Hematopoietic multipotent progenitor cell treated with erythropoietin and hydrocortisone succinate and interleukin-3 and kit ligand, for 6 days (in vitro differentiated cells): ENCODE data around the gene PXMP2.
A peak's percentile ranks its signal among the peaks of the same experiment; 100 is the strongest.
"Not testable (repeated sequence)": the region's sequence is repeated elsewhere in the genome, so short reads cannot be mapped to it uniquely, and the experiment has no call there.

Source experiments
- DNase-seq: peaks from one replicate; pipeline ENCODE4 v3.0.0-alpha.2; 2015

Gene PXMP2

DNA sequence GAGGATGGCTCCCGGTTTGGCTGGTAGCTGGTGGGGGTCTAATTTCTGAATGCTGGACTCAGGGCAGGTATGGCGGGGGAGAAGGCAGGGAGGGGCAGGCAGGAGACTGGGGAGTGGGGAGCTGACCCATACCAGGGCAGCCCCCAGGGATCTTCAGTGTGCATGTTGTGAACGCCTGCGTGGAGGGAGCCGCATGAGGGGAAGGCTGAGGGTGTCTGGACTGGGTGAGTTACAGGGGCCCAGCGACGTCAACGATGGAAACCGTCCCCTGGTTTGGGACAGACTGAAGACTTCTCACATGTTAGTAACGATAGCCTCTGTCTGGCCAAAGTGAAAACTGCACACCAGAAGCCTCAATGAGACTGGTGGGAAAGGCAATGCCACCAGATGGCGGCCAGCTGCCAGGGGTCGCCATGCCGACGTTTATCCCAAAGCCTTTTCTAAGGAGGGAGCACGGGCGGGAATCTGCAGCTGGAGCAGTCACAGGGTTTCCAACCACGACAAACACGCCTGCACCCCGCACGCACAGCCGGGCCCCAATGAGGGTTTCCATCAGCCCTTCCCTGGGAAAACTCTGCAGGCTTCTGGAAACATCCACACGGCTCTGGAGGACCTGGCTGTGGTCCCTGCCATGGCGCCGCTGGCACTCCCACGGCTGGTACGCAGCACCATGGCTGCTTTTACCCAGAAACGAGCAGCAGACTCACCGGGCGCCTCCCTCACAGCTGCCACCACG, 37.3 kb downstream of the PXMP2 start:
- no peak for DNase-seq

DNA sequence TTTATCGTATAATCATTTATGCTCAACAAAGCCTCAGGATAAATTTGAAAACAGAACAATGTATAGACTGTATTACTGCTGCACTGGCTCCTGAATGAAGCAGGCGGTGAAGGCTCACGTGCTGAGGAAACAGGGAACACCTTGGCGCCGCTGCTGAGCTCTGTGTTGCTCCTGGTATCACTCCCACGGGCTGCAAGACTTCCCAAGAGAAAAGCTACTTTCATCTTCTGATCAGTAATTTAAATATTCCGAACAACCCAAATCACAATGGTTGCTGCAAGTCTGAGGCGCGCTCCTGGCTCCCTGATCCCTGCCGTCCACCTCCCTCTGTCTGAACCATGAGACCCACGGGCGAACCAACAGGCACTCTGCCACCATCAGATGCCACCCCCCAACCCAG, 39.0 kb downstream of the PXMP2 start:
- no peak for DNase-seq

DNA sequence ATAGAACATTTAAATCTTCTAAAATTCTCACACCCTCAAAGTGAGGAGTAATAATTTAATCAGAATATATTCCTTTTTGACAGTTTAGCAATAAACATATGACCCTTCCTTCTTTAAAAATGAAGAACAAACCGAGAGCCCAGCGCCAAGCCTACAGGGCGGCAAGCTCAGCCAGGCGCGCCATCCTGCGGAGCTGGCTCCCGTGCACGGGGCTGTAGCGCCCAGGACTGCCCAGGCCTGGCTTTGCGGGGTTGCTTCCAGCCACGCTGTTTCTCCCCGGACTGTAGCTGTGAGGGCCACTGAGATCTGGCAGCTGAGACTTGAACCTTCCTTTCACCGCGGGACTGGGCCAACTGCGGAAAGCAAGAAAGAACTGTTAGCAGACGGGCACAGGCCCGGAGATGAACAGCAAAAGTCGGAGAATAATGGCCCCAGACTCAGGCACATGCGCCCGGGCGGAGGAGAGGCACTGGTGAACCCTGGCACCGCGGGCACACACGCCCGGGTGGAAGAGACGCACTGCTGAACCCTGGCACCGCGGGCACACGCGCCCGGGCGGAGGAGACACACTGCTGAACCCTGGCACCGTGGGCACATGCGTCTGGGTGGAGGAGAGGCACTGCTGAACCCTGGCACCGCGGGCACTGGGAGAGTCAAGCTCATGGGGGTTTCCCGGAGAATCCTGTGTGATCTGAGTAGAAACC, 39.9 kb downstream of the PXMP2 start:
- DNase-seq, result no peak

DNA sequence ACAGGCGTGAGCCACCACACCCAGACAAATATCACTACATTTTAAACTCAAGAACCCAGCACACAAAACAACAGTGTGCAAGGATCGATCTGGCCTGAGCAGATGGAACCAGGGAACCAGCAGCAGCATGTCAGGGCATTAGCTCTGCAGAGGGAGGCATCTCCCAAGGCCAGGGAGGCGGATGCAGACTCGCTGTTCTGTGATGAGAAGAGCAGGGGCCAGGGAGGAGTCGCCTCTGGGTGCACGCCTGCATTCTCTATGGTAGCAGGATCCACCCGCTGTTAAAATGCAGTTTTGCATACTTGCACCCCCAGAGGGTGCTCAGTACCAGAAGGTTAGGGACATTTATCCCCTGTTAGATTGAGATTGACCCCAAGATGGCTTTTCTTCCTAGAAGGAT, 41.1 kb downstream of the PXMP2 start:
- DNase-seq, result no peak

DNA sequence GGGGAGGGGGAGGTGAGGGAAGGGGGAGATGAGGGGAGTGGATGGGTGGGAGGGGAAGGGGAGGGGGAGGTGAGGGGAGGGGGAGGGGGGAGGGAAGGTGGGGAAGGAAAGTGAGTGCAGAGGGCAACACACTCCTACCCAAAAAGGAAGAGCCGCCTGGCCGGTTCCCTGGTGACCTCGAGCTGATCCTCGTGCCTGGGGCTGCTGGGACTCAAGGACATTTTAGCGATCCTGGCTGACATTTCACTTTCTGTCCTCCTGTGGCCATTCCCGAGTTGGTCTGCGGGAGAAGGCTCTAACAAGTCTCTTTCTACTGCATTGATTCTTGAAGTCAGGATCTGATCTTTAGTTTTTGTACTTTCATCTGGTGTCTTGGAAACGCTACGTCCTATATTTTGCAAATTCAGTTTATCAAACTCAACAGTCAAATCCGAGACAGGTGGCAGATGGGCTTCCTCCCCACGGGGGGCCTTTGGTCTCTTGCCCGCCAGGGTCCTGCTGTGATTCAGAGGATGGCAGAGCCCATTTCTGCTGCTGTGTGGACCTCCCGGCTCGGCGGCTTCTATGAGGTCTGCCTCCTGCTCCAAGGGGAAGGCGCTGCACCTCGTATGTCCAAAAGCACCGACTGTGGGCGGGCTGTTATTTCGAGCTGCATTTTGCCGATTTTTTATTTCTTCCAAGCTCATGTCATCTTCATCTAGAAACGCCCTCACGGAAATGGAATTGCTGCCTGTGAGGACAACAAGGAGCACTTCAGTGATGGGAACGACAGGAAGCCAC, 42.3 kb downstream of the PXMP2 start:
- DNase-seq, result peak; percentile 27

DNA sequence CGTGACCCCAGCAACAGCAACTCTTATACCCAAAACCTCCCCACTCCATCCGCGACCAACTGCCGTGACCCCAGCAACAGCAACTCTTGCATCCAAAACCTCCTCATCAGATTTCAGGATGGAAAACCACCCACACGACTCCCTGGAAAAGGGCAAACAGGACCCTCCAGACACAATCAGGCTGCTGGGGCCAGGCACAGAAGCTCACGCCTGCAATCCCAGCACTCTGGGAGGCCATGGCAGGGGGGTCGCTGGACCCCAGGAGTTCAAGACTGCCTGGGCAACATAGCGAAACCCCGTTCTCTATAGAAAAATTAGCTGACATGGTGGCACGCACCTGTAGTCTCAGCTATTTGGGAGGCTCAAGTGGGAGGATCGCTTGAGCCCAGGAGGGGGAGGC, 43.0 kb downstream of the PXMP2 start:
- no peak for DNase-seq

DNA sequence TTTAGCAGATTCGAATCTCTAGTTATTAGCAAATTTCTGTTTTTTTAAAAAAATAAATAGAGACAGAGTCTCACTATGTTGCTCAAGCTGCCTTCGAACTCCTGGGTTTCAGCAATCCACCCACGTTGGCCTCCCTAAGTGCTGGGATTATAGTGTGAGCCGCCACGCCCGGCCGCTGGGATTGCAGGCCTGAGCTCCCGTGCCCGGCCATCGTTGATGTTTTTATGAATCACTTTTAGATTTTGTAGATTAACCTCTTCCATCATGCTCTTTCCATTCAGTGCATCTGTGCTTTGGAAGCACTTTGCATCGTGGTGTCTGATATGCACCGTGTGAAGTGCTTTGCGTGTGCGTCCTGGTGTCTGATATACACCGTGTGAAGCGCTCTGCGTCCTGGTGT, 44.2 kb downstream of the PXMP2 start:
- no peak for DNase-seq

DNA sequence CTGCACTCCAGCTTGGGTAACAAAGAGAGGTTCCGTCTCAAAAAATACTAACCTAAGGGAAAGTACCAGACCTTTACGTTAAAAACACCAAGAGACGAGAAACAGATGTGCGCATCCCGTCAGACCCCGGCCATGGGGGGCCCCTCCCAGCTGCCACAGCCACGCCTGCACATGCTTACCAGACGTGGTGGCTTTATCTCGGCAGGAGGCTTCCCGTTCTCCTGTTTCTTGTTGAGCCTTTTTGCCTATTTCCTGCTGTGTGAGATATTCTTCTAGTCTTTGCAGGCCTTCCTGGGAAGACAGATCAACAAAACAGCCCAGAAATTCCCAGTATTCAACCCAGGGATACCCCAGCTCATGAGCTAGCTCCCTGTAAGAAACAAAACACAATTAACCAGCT, 46.8 kb downstream of the PXMP2 start:
- no peak for DNase-seq

DNA sequence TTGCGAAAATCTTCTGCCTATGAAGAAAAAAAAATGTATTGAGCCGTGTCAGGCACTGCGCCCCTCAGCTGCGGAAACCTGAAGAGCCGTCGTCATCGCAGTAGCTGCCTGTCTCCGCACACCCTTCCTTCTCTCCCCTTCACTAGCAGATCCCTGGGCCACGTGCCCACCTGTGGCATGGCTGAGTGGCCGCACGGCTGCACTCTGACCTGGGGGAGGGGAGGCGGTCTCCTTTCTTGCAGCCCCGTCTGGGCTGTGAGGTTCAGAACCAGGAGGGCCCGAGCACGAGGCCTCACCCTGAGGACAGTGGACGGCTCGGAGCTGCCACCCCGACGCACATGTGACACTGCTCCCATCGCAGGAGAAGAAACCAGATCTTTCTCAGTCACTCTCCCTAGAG, 48.1 kb downstream of the PXMP2 start:
- DNase-seq, result no peak

DNA sequence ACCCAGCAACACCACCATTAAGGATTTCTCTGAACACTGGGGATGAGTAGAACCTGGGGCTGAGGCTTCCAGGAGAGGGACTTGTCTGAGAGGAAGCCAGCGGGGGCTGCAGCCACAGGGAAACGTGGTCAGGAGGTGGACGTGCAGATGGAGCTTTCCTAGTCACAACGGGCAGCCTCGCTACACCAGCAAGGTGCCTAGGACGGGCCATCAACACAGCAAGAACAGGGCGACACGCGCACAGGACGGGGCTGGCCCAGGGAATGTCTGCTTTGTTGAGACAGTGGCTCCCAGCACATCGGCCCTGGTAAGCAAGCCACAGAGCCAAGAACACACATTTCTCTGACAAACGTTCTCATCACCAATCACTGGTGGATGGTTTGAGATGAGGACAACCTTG, 49.0 kb downstream of the PXMP2 start:
- no peak for DNase-seq

DNA sequence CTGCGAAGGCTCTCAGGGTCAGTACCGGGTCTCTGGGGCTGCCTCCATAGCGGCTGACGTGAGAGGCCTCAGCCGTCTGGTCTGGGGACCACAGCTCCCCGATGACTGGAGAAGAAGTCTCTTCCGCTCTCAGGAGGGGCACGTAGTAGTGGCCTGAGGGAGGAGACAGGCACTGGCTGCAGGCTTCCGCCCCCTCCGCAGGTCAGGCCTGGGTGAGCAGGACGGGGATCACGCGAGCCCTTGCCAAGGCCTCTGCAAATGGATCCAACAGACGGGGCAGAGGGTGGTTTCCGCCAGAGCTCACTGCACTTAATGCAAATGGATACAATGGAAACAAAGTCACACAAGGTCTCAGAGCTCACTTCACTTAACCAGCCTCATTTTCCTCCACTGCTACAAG, 49.5 kb downstream of the PXMP2 start:
- no peak for DNase-seq

DNA sequence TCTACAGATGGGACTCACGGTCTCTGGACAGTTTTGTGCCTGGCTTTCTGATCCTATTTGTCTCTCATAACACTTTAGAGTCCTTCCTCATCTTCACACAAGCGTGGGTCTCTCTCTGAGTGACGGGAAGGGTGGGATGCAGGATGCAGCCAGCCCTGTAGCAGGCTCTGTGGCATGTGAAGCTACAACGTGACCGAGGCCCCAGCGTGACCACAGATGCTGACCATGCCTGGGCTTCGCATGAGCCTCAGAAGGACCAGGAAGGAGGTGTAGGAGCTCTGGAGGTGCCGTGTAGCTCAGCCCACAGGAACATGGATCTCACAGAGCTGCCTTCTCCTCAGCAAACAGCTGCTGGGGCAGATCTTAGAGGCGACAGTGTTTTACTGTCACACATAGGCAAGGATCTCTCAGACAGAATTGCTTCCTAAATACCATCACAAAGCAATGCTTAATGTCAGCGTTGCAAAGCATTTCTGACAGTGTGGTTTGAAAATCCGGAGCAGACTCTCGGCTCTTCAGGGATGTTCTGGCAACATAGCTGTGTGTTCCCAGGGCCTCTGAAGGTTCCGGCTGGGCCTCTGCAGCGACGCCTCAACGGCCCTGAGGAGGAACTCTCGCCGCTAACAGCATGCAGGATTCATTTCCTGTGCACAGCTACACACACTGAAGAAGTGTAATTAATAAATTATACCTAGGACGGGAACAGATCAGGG, 52.4 kb downstream of the PXMP2 start:
- no peak for DNase-seq

DNA sequence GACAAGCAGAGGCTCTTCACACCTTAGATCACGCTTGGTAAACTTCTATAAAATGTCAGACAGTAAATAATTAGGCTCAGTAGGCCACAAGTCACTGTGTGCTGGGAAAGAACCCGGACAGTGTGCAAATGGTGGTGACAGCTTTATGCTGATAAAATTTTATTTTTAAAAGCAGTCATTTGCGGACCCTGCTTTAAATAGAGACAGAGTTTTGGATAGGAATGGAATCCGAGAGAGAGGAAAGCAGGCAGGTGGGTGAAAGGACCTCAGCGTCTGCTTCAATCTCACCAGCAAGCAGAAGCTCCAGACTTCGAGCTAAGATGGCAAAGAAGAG, 52.9 kb downstream of the PXMP2 start:
- DNase-seq, result no peak

DNA sequence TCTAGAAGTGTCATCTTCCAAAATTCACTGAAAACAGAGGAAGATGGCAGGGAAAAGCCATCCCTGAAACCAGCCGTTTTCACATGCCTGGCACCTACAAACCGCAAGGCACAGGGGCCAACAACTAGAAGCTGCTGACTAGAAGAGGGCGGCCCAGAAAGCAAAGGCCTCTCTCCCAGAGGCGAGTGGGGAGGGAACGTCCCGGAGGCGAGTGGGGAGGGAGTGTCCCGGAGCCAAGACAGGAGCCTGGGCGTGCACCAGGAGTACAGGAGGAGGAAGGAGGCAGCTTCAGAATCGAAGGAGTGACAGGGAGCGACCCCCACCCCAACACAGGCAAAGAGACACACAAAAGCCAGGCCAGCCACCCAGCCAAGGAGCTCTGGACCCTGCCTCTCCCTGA, 53.3 kb downstream of the PXMP2 start:
- no peak for DNase-seq

DNA sequence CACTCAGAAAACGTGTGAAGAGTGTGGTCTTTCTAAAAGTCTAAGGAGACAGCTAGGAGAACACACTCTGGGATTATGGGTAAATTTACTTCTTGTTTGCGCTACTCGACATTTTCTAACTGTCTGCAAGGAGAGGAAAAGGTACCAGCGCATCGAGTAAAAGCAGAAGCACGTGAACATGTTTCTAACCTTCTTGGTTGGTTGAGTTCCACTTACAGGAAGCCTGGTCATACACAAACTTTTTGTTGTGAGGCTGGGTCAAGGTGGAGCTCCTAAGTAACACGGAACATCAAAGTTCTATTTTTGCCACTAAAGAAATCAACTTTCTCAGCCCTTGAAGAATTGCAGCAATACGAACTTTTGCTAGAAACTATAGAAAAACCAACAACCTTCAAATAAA, 54.2 kb downstream of the PXMP2 start:
- DNase-seq, result no peak

DNA sequence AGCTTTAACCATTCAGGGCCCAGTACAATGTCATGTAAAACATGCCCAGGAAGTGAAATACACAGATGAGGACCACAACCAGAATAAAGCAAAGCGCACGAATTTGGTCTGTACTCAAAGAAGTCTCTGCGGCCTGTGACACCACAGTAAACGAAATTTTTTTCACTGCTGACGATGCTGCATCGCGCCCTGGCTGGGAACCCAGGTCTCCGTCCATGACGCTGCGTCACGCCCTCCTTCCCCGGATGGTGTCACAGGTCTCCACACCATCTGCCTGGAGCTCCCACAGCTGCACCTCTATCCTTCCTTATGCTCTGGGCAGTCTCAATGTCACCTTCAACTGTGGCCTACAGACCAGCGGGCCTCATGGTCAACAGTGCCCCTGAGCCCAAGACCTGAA, 56.4 kb downstream of the PXMP2 start:
- DNase-seq, result no peak

DNA sequence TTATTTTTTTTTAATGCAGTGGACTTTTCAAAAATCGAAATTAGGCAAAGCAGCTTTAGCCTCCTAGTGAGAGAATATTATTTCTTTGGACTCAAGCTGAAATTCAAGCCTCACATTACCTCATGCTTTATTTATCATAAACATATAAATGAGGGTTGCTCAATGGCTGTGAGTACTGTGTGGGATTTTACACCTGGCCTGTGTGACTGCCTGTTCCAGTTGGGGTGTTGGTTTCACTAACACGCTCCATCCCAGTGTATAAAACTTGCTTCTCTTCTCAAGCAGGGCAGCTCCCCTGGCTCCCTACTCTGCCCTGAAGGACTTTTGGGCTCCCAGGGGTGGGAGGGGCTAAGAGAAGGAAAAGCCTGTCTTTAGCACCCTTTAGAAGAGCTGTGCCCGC, 59.2 kb downstream of the PXMP2 start:
- no peak for DNase-seq

DNA sequence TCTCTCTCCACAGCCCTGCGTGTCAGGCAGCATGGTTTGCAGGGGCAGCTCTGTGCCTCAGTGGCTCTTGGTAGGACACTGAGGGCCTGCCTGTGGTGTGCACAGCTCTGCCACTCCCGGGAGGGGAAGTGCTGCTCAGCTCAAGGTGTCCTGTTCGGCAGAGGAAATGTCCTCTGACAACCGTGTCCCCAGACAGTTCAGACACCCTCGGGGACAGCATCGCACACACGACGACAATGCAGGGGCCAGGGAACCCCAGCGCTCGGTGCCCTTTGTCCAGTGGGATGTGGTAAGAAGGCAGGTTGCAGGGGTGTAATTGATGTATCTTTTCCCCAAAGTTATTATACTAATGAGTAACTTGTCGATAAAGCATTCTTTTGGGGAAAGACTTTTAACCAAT, 60.0 kb downstream of the PXMP2 start:
- no peak for DNase-seq

DNA sequence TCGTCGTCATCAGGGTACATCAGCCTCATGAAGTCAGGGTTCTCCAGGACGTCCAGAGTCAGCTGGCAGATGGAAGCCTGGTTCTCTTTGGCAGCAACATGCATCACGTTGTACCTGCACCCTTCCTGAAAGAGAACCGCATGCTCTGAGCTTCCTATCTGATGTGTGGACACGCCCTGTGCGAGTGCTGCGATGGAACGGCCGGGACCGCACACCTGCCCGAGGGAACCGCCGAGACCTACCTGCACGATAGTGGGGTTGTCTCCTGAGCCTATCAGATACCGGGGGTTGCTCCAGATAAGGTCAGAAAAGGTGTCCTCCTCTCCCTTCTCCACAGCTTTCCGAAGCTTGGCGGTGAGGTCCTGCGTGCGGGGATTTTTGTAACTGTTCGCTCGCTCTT, 60.5 kb downstream of the PXMP2 start:
- no peak for DNase-seq

DNA sequence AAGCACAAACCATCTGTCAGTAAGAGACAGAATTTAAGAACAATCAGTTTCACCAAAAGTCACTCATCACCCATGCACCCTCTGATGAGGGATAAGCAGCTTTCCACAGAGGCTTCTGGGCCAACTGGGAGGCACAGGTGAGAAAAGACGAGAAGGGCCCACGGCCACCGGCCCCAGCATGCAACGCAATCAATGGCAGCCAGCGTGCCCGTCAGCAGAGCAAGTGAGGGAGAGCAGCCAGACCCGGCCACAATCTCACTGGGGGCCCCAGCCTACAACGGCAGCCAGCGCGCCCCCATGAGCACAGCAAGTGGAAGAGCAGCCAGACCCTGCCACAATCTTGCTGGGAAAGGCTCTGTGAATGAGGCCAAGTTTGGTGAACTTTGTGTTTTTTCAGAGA, 60.9 kb downstream of the PXMP2 start:
- DNase-seq, result no peak

DNA sequence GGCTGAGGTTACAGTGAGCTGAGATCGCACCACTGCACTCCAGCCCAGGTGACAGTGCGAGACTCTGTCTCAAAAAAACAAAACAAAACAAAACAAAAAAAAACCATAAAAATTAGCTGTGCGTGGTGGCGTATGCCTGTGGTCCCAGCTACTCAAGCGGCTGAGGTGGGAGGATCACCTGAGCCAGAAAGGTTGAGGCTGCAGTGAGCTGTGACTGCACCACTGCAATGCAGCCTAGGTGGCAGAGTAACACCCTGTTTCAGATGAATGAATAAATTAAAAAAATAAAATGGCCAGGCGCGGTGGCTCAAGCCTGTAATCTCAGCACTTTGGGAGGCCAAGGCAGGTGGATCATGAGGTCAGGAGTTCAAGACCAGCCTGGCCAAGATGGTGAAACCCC, 66.3 kb downstream of the PXMP2 start:
- not testable (repeated sequence) for DNase-seq

DNA sequence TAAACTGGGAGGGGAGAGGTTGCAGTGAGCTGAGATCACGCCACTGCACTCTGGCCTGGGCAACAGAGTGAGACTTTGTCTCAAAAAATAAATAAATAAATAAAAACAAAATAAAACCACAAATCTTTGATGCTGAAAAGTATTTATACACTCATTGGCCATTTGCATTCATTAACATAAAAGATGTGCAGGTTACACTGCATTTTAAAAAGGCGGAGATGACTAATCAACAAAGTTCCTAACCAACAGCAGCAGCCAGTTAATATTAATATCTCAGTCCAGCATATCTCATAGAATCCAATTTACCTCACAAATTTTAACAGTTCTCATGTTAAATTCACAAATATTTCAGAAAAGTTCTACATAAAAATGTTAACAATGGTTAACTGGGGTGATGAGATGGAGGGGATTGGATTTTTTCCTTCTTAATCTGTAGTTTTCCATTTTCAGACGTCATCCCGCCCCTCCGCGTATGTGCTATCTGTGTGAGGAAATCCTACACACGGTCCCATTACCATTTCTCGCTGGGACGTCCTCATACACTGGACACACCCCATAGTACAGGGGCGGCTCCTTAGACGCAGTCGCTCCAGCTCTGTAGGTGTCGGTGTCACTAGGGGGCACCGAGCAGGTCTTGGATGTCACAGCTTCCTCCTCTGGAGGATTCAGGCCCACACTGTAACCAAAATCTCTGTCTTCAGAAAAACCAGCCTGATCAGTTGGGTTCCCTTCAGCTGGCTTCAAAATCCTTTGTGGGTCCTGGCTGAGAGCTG, 67.0 kb downstream of the PXMP2 start:
- peak; percentile 55 for DNase-seq
